A549 (cell line): ENCODE data around the gene SMOC1. TPM values are rescaled to one million over a fixed set of nuclear protein-coding genes. Genes with fewer than 3 reads are reported as not detected.

Experiments
- ATAC-seq, 2 experiments: fragments of 200-7000 bp in 1 of 2; fragments of >200 bp in 1 of 2; cut with Nextera tagmentation in 1 of 2; cut with Tn5 transposase in 1 of 2; 3 replicates each; pipeline versions ENCODE4 v1.8.0 to v1.9.1; 2018 to 2020; ENCODE audit warnings: mild to moderate bottlenecking in 1 of 2, moderate library complexity in 1 of 2
- CTCF ChIA-PET: fragments of 300-600 bp; sonication (Branson Sonifier 250); formaldehyde crosslinking; extraction: SDS; loops from one replicate; lab custom pipeline; 2021; ENCODE audit warnings: antibody characterized with exemption, inconsistent platforms; lab: Yijun Ruan, JAX
- POLR2A ChIA-PET: fragments of 350-600 bp; formaldehyde crosslinking; extraction: SDS; loops from one replicate; lab custom pipeline; 2021; ENCODE audit warnings: antibody characterized with exemption, inconsistent platforms; lab: Yijun Ruan, JAX
- DNase-seq, 2 experiments: peaks; one replicate each; pipeline versions ENCODE4 v3.0.0 to v3.0.0-alpha.2; 2011 to 2016; ENCODE audit warnings: low read depth in 1 of 2, low spot score in 1 of 2
- FAIRE-seq: peaks from 2 replicates; lab custom pipeline; 2011; peaks lifted over from hg19 to GRCh38; lab: Jason Lieb, UNC
- H3K27ac ChIP-seq, 2 experiments: fragments of >200 bp; sonication (Bioruptor Twin); formaldehyde crosslinking; 3 replicates each; pipeline ENCODE4 v1.5.1; 2016 to 2017
- H3K4me1 ChIP-seq: fragments of >200 bp; sonication (Bioruptor Twin); formaldehyde crosslinking; 3 replicates; pipeline ENCODE4 v1.6.1; 2016
- H3K4me2 ChIP-seq: fragments of >200 bp; sonication (Bioruptor Twin); formaldehyde crosslinking; 3 replicates; pipeline ENCODE4 v1.6.1; 2016
- H3K4me3 ChIP-seq: fragments of >200 bp; sonication (Bioruptor Twin); formaldehyde crosslinking; 3 replicates; pipeline ENCODE4 v1.5.1; 2016
- H3K9me3 ChIP-seq: fragments of >200 bp; sonication (Bioruptor Twin); formaldehyde crosslinking; 3 replicates; pipeline ENCODE4 v1.6.1; 2016
- CEBPB ChIP-seq, 2 experiments: fragments of >200 bp in 1 of 2; sonication (Bioruptor Twin) in 1 of 2; formaldehyde crosslinking in 1 of 2; IDR thresholded peaks; 2 replicates each; pipeline ENCODE4 v1.6.1; 2012 to 2016
- EP300 ChIP-seq, 2 experiments: fragments of >200 bp; sonication (Bioruptor Twin); formaldehyde crosslinking; IDR thresholded peaks; 2 replicates in 1 of 2; 3 replicates in 1 of 2; pipeline ENCODE4 v1.6.1; 2016 to 2017
- ESRRA ChIP-seq: fragments of 150-350 bp; IDR thresholded peaks from 2 replicates; pipeline ENCODE4 v1.6.1; 2014; ENCODE audit warnings: mild to moderate bottlenecking, low read length, borderline replicate concordance
- HEYL ChIP-seq: fragments of 250-450 bp; sonication (Bioruptor Pico); IDR thresholded peaks from 2 replicates; pipeline ENCODE4 v1.8.0; 2021; ENCODE audit warnings: mild to moderate bottlenecking, moderate library complexity
- HOXB5 ChIP-seq: fragments of 250-450 bp; sonication (Bioruptor Pico); IDR thresholded peaks from 2 replicates; pipeline ENCODE4 v1.5.0; 2020; ENCODE audit warnings: mild to moderate bottlenecking, moderate library complexity
- JUN ChIP-seq, 2 experiments: fragments of >200 bp; sonication (Bioruptor Twin); formaldehyde crosslinking; IDR thresholded peaks; 2 replicates in 1 of 2; 3 replicates in 1 of 2; pipeline ENCODE4 v1.6.1; 2016 to 2017
- MAFK ChIP-seq: fragments of 450-650 bp; IDR thresholded peaks from 2 replicates; pipeline ENCODE4 v1.6.1; 2014; ENCODE audit not compliant: partially characterized antibody
- MAZ ChIP-seq: fragments of 150-350 bp; IDR thresholded peaks from 2 replicates; pipeline ENCODE4 v1.6.1; 2014; ENCODE audit warnings: antibody characterized with exemption, low read depth, low read length, borderline replicate concordance
- MYC ChIP-seq: IDR thresholded peaks from 2 replicates; pipeline ENCODE4 v1.6.1; 2012; ENCODE audit warnings: mild to moderate bottlenecking, inconsistent platforms, low read length, improper control_type of control experiment, borderline replicate concordance
- NPAS2 ChIP-seq: fragments of 250-450 bp; sonication (Bioruptor Pico); IDR thresholded peaks from 2 replicates; pipeline ENCODE4 v1.8.0; 2022; ENCODE audit warnings: mild to moderate bottlenecking, moderate library complexity, borderline replicate concordance
- NR3C1 ChIP-seq: fragments of >200 bp; sonication (Bioruptor Twin); formaldehyde crosslinking; IDR thresholded peaks from 3 replicates; pipeline ENCODE4 v1.6.1; 2017
- PHF8 ChIP-seq: fragments of 200-600 bp; sonication (generic); IDR thresholded peaks from 2 replicates; pipeline ENCODE4 v1.6.1; 2016; ENCODE audit warnings: low read depth, mild to moderate bottlenecking, antibody characterized with exemption, moderate library complexity, borderline replicate concordance
- POLR2A ChIP-seq: IDR thresholded peaks from 2 replicates; pipeline ENCODE4 v1.6.1; 2012; ENCODE audit warnings: mild to moderate bottlenecking, low read length
- RAD21 ChIP-seq, 2 experiments: fragments of >200 bp in 1 of 2; sonication (Bioruptor Twin) in 1 of 2; formaldehyde crosslinking in 1 of 2; IDR thresholded peaks in 1 of 2; conservative IDR thresholded peaks in 1 of 2; 2 replicates in 1 of 2; 3 replicates in 1 of 2; pipeline ENCODE4 v1.6.1; 2012 to 2018; ENCODE audit warnings: inconsistent platforms in 1 of 2
- RCOR1 ChIP-seq: fragments of 150-350 bp; IDR thresholded peaks from 2 replicates; pipeline ENCODE4 v1.6.1; 2014; ENCODE audit warnings: antibody characterized with exemption, low read length, low read depth
- RNF2 ChIP-seq: fragments of 200-600 bp; sonication (generic); IDR thresholded peaks from 2 replicates; pipeline ENCODE4 v1.6.1; 2016; ENCODE audit warnings: low read depth, mild to moderate bottlenecking, antibody characterized with exemption, moderate library complexity, borderline replicate concordance
- SREBF2 ChIP-seq: fragments of 450-650 bp; IDR thresholded peaks from 2 replicates; pipeline ENCODE4 v1.6.1; 2014; ENCODE audit warnings: mild to moderate bottlenecking, moderate library complexity
- ZC3H11A ChIP-seq: fragments of 450-650 bp; IDR thresholded peaks from 2 replicates; pipeline ENCODE4 v1.6.1; 2014; ENCODE audit warnings: antibody characterized with exemption, mild to moderate bottlenecking
- ZFP36 ChIP-seq: fragments of 450-650 bp; IDR thresholded peaks from 2 replicates; pipeline ENCODE4 v1.6.1; 2014; ENCODE audit warnings: borderline replicate concordance; ENCODE audit not compliant: partially characterized antibody
- ZNF302 ChIP-seq: fragments of 250-450 bp; sonication (Bioruptor Pico); IDR thresholded peaks from 2 replicates; pipeline ENCODE4 v1.9.0; 2021; ENCODE audit warnings: inconsistent platforms, mild to moderate bottlenecking, moderate library complexity
- WGBS: methylation state at CpG from one replicate; pipeline ENCODE4 v1.1.6; 2017; ENCODE audit errors: missing lambda C conversion rate; 5-methylcytosine and 5-hydroxymethylcytosine counted together
- polyA plus RNA-seq, 4 experiments: library from polyadenylated mRNA; depleted of rRNA in 3 of 4; stranded (reverse); fragments of >200 nt; fragmentation: RNase III in 1 of 4; extraction: RNeasy Plus Mini Kit Qiagen cat#74134 plus additional on column Dnase treatment in 1 of 4; gene quantifications; 2 replicates in 3 of 4; 3 replicates in 1 of 4; pipeline ENCODE4 v1.2.3, GENCODE V29; 2011 to 2017
- TF ChIP-seq, protein P1 (sequence below): fragments of >200 bp; sonication (Bioruptor Twin); formaldehyde crosslinking; IDR thresholded peaks from 3 replicates; pipeline ENCODE4 v1.6.1; 2016
- TF ChIP-seq, protein P2 (sequence below): IDR thresholded peaks from 2 replicates; pipeline ENCODE4 v1.6.1; 2012
- TF ChIP-seq, protein P3 (sequence below): fragments of 200-600 bp; sonication (generic); IDR thresholded peaks from 2 replicates; pipeline ENCODE4 v1.6.1; 2016; ENCODE audit warnings: antibody characterized with exemption, mild to moderate bottlenecking, moderate library complexity

SMOC1 gene
- polyA plus RNA-seq, 2 of the 4 experiments (the other 2 are of a cell fraction) = 12.2 to 18.4 TPM

DNA sequence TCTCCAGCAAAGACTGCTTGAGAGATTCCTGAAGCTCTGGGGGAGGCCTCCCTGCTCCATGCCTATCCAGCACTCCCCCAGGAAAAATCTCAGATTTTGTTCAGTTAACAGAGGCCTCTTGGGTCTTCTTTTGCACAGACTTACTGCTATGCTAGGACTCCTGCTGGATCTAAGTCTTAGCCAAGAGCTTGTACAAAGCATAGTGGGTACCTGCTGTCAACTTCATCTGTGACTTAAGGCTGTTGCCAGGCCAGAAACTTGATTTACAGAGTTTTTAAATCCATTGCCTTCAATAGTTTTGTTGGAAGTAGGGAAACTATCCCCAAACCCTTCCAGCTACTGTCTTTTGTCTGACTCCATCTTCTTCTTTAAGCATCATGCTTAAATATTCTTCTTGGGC lies 140.5 kb downstream of the SMOC1 start:
- Histone ChIP-seq H3K4me1 (no peaks in the 10 kb centered on the region), H3K27ac (no peak overlapping the region)
- FAIRE-seq = no peak
- TF ChIP-seq HEYL (CRISPR knock-in tag) (no peak), HOXB5 (CRISPR knock-in tag) (no peak), SREBF2 (no peak), MYC (no peak), MAFK (no peak), CEBPB (IDR thresholded peaks at IDR 0.05) (no peak), RCOR1 (no peak), RAD21 (conservative IDR thresholded peaks at IDR 0.05 in 1 of 2, IDR thresholded peaks at IDR 0.05 in 1 of 2) (no peak), MAZ (no peak)
- TF ChIP-seq, protein P1, sequence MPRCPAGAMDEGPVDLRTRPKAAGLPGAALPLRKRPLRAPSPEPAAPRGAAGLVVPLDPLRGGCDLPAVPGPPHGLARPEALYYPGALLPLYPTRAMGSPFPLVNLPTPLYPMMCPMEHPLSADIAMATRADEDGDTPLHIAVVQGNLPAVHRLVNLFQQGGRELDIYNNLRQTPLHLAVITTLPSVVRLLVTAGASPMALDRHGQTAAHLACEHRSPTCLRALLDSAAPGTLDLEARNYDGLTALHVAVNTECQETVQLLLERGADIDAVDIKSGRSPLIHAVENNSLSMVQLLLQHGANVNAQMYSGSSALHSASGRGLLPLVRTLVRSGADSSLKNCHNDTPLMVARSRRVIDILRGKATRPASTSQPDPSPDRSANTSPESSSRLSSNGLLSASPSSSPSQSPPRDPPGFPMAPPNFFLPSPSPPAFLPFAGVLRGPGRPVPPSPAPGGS = no peak
- TF ChIP-seq, all 56 proteins: peak for 0
- no peak overlapping the region for H3K4me3 ChIP-seq
- ATAC-seq = no peak
- POLR2A ChIA-PET = no interaction called here
- no peak for DNase-seq
- no peaks in the 10 kb centered on the region for H3K9me3 ChIP-seq
- CTCF ChIA-PET = interaction anchor here (0.6 to 2.0 kb wide), 5 partner anchors 8 to 272 kb away, joined by 3 to 15 read pairs (median 5); no protein-coding TSS in a partner anchor
- no peak overlapping the region for H3K4me2 ChIP-seq

DNA sequence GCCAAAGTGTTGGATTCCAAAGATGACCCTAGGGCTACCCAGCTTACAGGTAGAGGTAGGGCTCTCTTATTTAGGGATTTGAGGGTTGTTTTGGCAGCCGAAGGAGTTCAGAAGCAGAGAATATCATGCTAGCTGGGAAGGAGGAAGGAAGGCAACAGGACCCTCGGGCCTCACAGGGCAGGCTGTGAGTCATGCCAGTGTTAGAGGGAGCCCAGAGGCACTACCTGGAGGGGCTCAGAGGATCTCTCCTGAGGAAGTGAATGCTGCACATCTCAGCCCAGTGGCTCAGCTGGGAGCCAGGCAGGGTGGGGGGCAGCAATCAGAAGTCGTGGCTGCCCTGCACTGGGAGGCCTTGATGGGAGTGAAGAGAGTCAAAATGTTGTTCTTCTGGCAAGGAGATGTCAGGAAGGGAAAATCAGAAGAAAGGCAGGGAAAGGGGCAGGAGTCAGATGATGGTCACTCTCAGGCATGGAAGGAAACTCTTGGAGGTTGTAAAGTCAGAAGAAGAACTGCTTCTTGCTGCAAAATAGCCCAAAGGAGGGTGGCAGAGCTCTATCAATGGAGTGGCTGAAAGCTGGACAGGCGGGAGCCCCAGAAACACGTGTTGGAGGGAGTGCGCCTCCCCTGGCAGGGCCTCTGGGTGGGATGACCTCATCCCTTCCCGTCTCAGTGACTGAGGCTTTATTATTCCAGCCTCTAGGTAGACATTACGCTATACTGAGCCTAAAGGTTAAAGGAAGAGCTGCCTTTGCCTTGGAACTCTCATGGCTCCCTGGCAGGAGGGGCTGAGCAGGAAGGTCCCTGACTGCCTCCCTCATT lies 141.3 kb downstream of the SMOC1 start:
- Histone ChIP-seq H3K4me1 (no peaks in the 10 kb centered on the region), H3K4me2 (no peak overlapping the region), H3K9me3 (no peaks in the 10 kb centered on the region), H3K27ac (peak overlapping the region; percentile 11 to 50; a peak in 3 of 6 replicates), H3K4me3 (no peak overlapping the region)
- DNase-seq (no peak), FAIRE-seq (no peak), ATAC-seq (peak in 1 of 2 experiments; percentile 32; a peak in 1 of 6 replicates)
- ChIA-PET POLR2A (interaction anchor here (0.6 kb wide), 1 partner anchor 983 kb away, joined by 5 read pairs; no protein-coding TSS in a partner anchor), CTCF (interaction anchor here (0.9 to 4.9 kb wide), 7 partner anchors 8 to 203 kb away, joined by 3 to 36 read pairs (median 5); partner anchors contain the start of gene SMOC1)
- TF ChIP-seq POLR2A = no peak
- TF ChIP-seq, protein P2, sequence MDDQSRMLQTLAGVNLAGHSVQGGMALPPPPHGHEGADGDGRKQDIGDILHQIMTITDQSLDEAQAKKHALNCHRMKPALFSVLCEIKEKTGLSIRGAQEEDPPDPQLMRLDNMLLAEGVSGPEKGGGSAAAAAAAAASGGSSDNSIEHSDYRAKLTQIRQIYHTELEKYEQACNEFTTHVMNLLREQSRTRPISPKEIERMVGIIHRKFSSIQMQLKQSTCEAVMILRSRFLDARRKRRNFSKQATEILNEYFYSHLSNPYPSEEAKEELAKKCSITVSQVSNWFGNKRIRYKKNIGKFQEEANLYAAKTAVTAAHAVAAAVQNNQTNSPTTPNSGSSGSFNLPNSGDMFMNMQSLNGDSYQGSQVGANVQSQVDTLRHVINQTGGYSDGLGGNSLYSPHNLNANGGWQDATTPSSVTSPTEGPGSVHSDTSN = no peak
- TF ChIP-seq MYC = no peak
- no peak for TF ChIP-seq EP300 (IDR thresholded peaks at IDR 0.05)
- TF ChIP-seq ESRRA = no peak
- TF ChIP-seq RCOR1 = no peak
- no peak for TF ChIP-seq RNF2
- TF ChIP-seq, protein P3, sequence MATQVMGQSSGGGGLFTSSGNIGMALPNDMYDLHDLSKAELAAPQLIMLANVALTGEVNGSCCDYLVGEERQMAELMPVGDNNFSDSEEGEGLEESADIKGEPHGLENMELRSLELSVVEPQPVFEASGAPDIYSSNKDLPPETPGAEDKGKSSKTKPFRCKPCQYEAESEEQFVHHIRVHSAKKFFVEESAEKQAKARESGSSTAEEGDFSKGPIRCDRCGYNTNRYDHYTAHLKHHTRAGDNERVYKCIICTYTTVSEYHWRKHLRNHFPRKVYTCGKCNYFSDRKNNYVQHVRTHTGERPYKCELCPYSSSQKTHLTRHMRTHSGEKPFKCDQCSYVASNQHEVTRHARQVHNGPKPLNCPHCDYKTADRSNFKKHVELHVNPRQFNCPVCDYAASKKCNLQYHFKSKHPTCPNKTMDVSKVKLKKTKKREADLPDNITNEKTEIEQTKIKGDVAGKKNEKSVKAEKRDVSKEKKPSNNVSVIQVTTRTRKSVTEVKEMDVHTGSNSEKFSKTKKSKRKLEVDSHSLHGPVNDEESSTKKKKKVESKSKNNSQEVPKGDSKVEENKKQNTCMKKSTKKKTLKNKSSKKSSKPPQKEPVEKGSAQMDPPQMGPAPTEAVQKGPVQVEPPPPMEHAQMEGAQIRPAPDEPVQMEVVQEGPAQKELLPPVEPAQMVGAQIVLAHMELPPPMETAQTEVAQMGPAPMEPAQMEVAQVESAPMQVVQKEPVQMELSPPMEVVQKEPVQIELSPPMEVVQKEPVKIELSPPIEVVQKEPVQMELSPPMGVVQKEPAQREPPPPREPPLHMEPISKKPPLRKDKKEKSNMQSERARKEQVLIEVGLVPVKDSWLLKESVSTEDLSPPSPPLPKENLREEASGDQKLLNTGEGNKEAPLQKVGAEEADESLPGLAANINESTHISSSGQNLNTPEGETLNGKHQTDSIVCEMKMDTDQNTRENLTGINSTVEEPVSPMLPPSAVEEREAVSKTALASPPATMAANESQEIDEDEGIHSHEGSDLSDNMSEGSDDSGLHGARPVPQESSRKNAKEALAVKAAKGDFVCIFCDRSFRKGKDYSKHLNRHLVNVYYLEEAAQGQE = no peak
- TF ChIP-seq NPAS2 (CRISPR knock-in tag) = no peak
- TF ChIP-seq ZNF302 (CRISPR knock-in tag) = no peak
- TF ChIP-seq ZFP36 = no peak
- TF ChIP-seq CEBPB (IDR thresholded peaks at IDR 0.05) = no peak
- no peak for TF ChIP-seq JUN (IDR thresholded peaks at IDR 0.05)
- no peak for TF ChIP-seq ZC3H11A
- no peak for TF ChIP-seq PHF8
- TF ChIP-seq HEYL (CRISPR knock-in tag) = no peak
- TF ChIP-seq NR3C1 = no peak
- 52% methylated on average over 8 of the region's 8 CpGs for WGBS
